ENCODE measurements around the gene MAST2.

DNA sequence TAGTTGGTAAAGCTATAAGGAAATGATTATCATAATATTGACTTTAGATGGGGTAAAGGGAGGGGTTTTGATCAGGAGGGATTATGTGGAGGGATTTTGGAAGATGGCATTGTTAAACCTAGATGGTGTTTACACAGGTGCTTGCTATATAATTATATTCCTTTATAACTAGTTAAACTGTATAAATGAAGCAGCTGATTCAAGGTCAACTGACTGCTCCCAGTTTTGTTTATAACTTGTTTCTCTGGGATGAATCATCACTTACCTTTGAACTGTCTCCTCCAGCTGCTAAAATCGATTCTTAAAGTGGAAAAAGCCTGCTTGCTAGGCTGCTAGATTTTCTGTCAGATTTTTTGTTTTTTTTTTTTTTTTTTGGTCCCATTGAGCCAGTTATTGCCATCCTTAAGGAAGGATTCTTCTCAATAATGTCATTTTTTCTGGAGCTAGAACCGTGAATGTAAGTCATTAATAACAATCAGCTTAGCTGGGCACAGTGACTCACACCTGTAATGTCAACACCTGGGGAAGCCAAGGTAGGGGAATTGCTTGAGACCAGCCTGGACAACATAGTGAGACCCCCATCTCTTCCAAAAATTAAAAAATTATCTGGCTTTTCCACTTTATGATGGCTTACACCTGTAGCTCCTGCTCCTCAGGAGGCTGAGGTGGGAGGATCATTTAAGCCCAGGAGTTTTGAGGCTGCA, 175.8 kb downstream of the MAST2 start:
- no peak for TF ChIP-seq JUN (IDR thresholded peaks at IDR 0.05; ENCODE audit: borderline replicate concordance, insufficient read depth, insufficient read length, low read depth)
- TF ChIP-seq, protein P1, sequence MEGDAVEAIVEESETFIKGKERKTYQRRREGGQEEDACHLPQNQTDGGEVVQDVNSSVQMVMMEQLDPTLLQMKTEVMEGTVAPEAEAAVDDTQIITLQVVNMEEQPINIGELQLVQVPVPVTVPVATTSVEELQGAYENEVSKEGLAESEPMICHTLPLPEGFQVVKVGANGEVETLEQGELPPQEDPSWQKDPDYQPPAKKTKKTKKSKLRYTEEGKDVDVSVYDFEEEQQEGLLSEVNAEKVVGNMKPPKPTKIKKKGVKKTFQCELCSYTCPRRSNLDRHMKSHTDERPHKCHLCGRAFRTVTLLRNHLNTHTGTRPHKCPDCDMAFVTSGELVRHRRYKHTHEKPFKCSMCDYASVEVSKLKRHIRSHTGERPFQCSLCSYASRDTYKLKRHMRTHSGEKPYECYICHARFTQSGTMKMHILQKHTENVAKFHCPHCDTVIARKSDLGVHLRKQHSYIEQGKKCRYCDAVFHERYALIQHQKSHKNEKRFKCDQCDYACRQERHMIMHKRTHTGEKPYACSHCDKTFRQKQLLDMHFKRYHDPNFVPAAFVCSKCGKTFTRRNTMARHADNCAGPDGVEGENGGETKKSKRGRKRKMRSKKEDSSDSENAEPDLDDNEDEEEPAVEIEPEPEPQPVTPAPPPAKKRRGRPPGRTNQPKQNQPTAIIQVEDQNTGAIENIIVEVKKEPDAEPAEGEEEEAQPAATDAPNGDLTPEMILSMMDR (IDR thresholded peaks at IDR 0.05; ENCODE audit: extremely low read depth in 1 of 2, insufficient read depth in 1 of 2, low read depth in 1 of 2, low read length in 2 of 2): no peak
- no peak for TF ChIP-seq POLR2AphosphoS5 (IDR thresholded peaks at IDR 0.05; ENCODE audit: insufficient read depth, low read depth, low read length)
- TF ChIP-seq EZH2 (IDR thresholded peaks at IDR 0.05; ENCODE audit: borderline replicate concordance, low read depth, low read length, severe bottlenecking): no peak
- no peak for TF ChIP-seq POLR2A (IDR thresholded peaks at IDR 0.05; ENCODE audit: low read depth, low read length)
- TF ChIP-seq FOS (IDR thresholded peaks at IDR 0.05; ENCODE audit: borderline replicate concordance, insufficient read depth, low read length): peak; percentile 8

All from endothelial cell of umbilical vein (primary cell).